ENCODE results near the gene MMP28. TPM values are rescaled to one million over a fixed set of nuclear protein-coding genes. Genes with fewer than 3 reads are reported as not detected.
"Not testable (repeated sequence)": the region's sequence is repeated elsewhere in the genome, so short reads cannot be mapped to it uniquely, and the experiment has no call there.

MMP28 gene
- total and polyA plus RNA-seq, 2 donors from 2014 or later = 4.5 to 10.3 TPM

- FAIRE-seq (no peak), DNase-seq (peak in 1 of 5 donors; percentile 76)
- intact Hi-C loops (cut with DNase I) = no loop called here
- Histone ChIP-seq H3K4me1 (ENCODE audit: control insufficient read depth in 2 of 3, insufficient read depth in 2 of 3, low read depth in 1 of 3, low read length in 3 of 3) (peaks cover 0 to 9% (median 0%) of the 10 kb centered on the region in 3 donors), H3K27me3 (ENCODE audit: control insufficient read depth, insufficient read depth, low read length) (peaks cover 2% of the 10 kb centered on the region), H3K27ac (ENCODE audit: low read depth in 2 of 2, low read length in 2 of 2) (no peak overlapping the region), H3K4me3 (ENCODE audit: low read length in 3 of 3) (no peak overlapping the region), H3K9ac (ENCODE audit: low read length in 3 of 3) (no peak overlapping the region), H3K36me3 (ENCODE audit: control insufficient read depth in 2 of 3, insufficient read depth in 3 of 3, low read length in 3 of 3) (no peaks in the 10 kb centered on the region), H3K9me3 (ENCODE audit: control insufficient read depth in 2 of 3, insufficient read depth in 1 of 3, low read length in 3 of 3) (no peaks in the 10 kb centered on the region)
- no peak for TF ChIP-seq CTCF (IDR thresholded peaks at IDR 0.05; ENCODE audit: borderline replicate concordance, extremely low read depth, insufficient read depth)
Measured at GRCh38 chr17:35752471-35752870, 43.0 kb downstream of the MMP28 start.

- H3K36me3 ChIP-seq (ENCODE audit: control insufficient read depth in 2 of 3, insufficient read depth in 3 of 3, low read length in 3 of 3); H3K27me3 ChIP-seq (ENCODE audit: control insufficient read depth, insufficient read depth, low read length); H3K27ac ChIP-seq (ENCODE audit: low read depth in 2 of 2, low read length in 2 of 2); H3K9me3 ChIP-seq (ENCODE audit: control insufficient read depth in 2 of 3, insufficient read depth in 1 of 3, low read length in 3 of 3); H3K9ac ChIP-seq (ENCODE audit: low read length in 3 of 3); FAIRE-seq; DNase-seq; H3K4me1 ChIP-seq (ENCODE audit: control insufficient read depth in 2 of 3, insufficient read depth in 2 of 3, low read depth in 1 of 3, low read length in 3 of 3); intact Hi-C loops (cut with DNase I); H3K4me3 ChIP-seq (ENCODE audit: low read length in 3 of 3): not testable (repeated sequence)
Measured at GRCh38 chr17:35751541-35751940, 43.9 kb downstream of the MMP28 start.

GRCh38 chr17:35750526-35751395 is 44.7 kb downstream of the MMP28 start:
- peaks cover 2% of the 10 kb centered on the region for H3K27me3 ChIP-seq (ENCODE audit: control insufficient read depth, insufficient read depth, low read length)
- intact Hi-C loops (cut with DNase I) = no loop called here

More at GRCh38 chr17:35750526-35751395, 44.7 kb downstream of the MMP28 start:
- Histone ChIP-seq H3K9ac (ENCODE audit: low read length in 3 of 3) (no peak overlapping the region), H3K4me3 (ENCODE audit: low read length in 3 of 3) (no peak overlapping the region), H3K36me3 (ENCODE audit: control insufficient read depth in 2 of 3, insufficient read depth in 3 of 3, low read length in 3 of 3) (no peaks in the 10 kb centered on the region), H3K9me3 (ENCODE audit: control insufficient read depth in 2 of 3, insufficient read depth in 1 of 3, low read length in 3 of 3) (no peaks in the 10 kb centered on the region), H3K27ac (ENCODE audit: low read depth in 2 of 2, low read length in 2 of 2) (no peak overlapping the region), H3K4me1 (ENCODE audit: control insufficient read depth in 2 of 3, insufficient read depth in 2 of 3, low read depth in 1 of 3, low read length in 3 of 3) (peaks cover 0 to 9% (median 0%) of the 10 kb centered on the region in 3 donors)
- no peak for DNase-seq
- no peak for TF ChIP-seq CTCF (IDR thresholded peaks at IDR 0.05; ENCODE audit: borderline replicate concordance, extremely low read depth, insufficient read depth)
- no peak for FAIRE-seq

Data from kidney (tissue), 14 donors.